CD8-positive, alpha-beta memory T cell (primary cell): ENCODE data around the gene TTLL7. TPM values are rescaled to one million over a fixed set of nuclear protein-coding genes. Genes with fewer than 3 reads are reported as not detected.

ENCODE experiments used
- CTCF ChIA-PET: fragments of 350-600 bp; sonication (Branson Sonifier 250); formaldehyde crosslinking; loops from one replicate; lab custom pipeline; 2021; ENCODE audit warnings: antibody characterized with exemption; lab: Charles Lee
- POLR2A ChIA-PET: fragments of 350-600 bp; sonication (Branson Sonifier 250); formaldehyde crosslinking; loops from one replicate; lab custom pipeline; 2021; ENCODE audit warnings: antibody characterized with exemption; lab: Charles Lee
- DNase-seq, 5 donors: peaks; one replicate each; pipeline versions ENCODE4 v3.0.0 to v3.0.0-alpha.2; 2020 to 2022; ENCODE audit warnings: mixed read lengths in 1 of 5
- H3K27ac ChIP-seq: one replicate; pipeline ENCODE4 v1.7.0; 2013; ENCODE audit warnings: low read depth, mild to moderate bottlenecking, low read length, moderate library complexity
- H3K27me3 ChIP-seq: 2 replicates; pipeline ENCODE4 v1.7.0; 2013; ENCODE audit warnings: low read length, mild to moderate bottlenecking; ENCODE audit not compliant: insufficient read depth, poor library complexity, severe bottlenecking
- H3K36me3 ChIP-seq: 2 replicates; pipeline ENCODE4 v1.7.0; 2013; ENCODE audit warnings: mild to moderate bottlenecking, low read length, moderate library complexity; ENCODE audit not compliant: insufficient read depth
- H3K4me1 ChIP-seq: 2 replicates; pipeline ENCODE4 v1.7.0; 2013; ENCODE audit warnings: mild to moderate bottlenecking, low read length, moderate library complexity; ENCODE audit not compliant: insufficient read depth
- H3K4me3 ChIP-seq: 2 replicates; pipeline ENCODE4 v1.7.0; 2013; ENCODE audit warnings: mild to moderate bottlenecking, low read length
- H3K9me3 ChIP-seq: 2 replicates; pipeline ENCODE4 v1.7.0; 2013; ENCODE audit warnings: mild to moderate bottlenecking, low read length
- H3K27ac Mint-ChIP-seq, 8 donors: one replicate each; pipeline ENCODE4 v1.8.0; 2020 to 2021; ENCODE audit warnings: mixed read lengths in 8 of 8, mild to moderate bottlenecking in 6 of 8, inconsistent platforms in 3 of 8, moderate library complexity in 3 of 8
- H3K27me3 Mint-ChIP-seq, 2 donors: one replicate each; pipeline ENCODE4 v1.8.0; 2020 to 2021; ENCODE audit warnings: mixed read lengths in 2 of 2, mild to moderate bottlenecking in 1 of 2, moderate library complexity in 1 of 2
- H3K36me3 Mint-ChIP-seq, 3 donors: one replicate each; pipeline ENCODE4 v1.8.0; 2020 to 2021; ENCODE audit warnings: mixed read lengths in 3 of 3, inconsistent platforms in 1 of 3, mild to moderate bottlenecking in 1 of 3
- H3K4me1 Mint-ChIP-seq, 3 donors: one replicate each; pipeline ENCODE4 v1.8.0; 2020 to 2021; ENCODE audit warnings: mixed read lengths in 3 of 3, inconsistent platforms in 1 of 3, mild to moderate bottlenecking in 1 of 3
- H3K4me3 Mint-ChIP-seq, 7 donors: one replicate each; pipeline ENCODE4 v1.8.0; 2020 to 2021; ENCODE audit warnings: mixed read lengths in 7 of 7, mild to moderate bottlenecking in 6 of 7, moderate library complexity in 4 of 7, inconsistent platforms in 2 of 7
- H3K9me3 Mint-ChIP-seq, 5 donors: one replicate each; pipeline ENCODE4 v1.8.0; 2020 to 2022; ENCODE audit warnings: mixed read lengths in 5 of 5, mild to moderate bottlenecking in 3 of 5, moderate library complexity in 2 of 5, inconsistent platforms in 1 of 5
- polyA plus RNA-seq: library from polyadenylated mRNA; unstranded; fragments of 300-500 nt; fragmentation: Illumina TruSeq; gene quantifications from one replicate; pipeline ENCODE4 v1.2.3, GENCODE V29; 2021
- total RNA-seq, 2 experiments: library from RNA; stranded (reverse); gene quantifications; one replicate each; pipeline ENCODE4 v1.2.3, GENCODE V29; 2021

The TTLL7 gene
- total and polyA plus RNA-seq, 3 experiments from 2014 or later: 0.13 to 0.97 (median 0.85) TPM

- no peaks in the 10 kb centered on the region for H3K27me3 ChIP-seq
- no peaks in the 10 kb centered on the region for H3K4me1 Mint-ChIP-seq
- CTCF ChIA-PET: interaction anchor here (0.9 kb wide), 1 partner anchor 10 kb away, joined by 3 read pairs; no protein-coding TSS in a partner anchor
- H3K9me3 ChIP-seq: no peaks in the 10 kb centered on the region
- POLR2A ChIA-PET: no interaction called here
- H3K27ac Mint-ChIP-seq: no peak overlapping the region
- peaks cover 0 to 11% of the 10 kb centered on the region in 2 donors for H3K27me3 Mint-ChIP-seq
- no peaks in the 10 kb centered on the region for H3K36me3 Mint-ChIP-seq
- H3K27ac ChIP-seq: no peak overlapping the region
- no peak overlapping the region for H3K4me3 ChIP-seq
- no peaks in the 10 kb centered on the region for H3K36me3 ChIP-seq
- H3K4me3 Mint-ChIP-seq: no peak overlapping the region
- no peak for DNase-seq
- no peaks in the 10 kb centered on the region for H3K4me1 ChIP-seq
- H3K9me3 Mint-ChIP-seq: peaks cover 0 to 2% (median 0%) of the 10 kb centered on the region in 5 donors
Measured at GRCh38 chr1:83839566-83840173, 159.3 kb downstream of the TTLL7 start.

- Histone ChIP-seq H3K4me1 (no peaks in the 10 kb centered on the region), H3K4me3 (no peak overlapping the region), H3K27ac (no peak overlapping the region), H3K36me3 (no peaks in the 10 kb centered on the region), H3K27me3 (no peaks in the 10 kb centered on the region), H3K9me3 (no peaks in the 10 kb centered on the region)
- Mint-ChIP-seq H3K27ac (no peak overlapping the region), H3K36me3 (no peaks in the 10 kb centered on the region), H3K9me3 (peaks cover 0 to 2% (median 0%) of the 10 kb centered on the region in 5 donors), H3K4me3 (no peak overlapping the region), H3K4me1 (no peaks in the 10 kb centered on the region), H3K27me3 (peaks cover 0 to 9% of the 10 kb centered on the region in 2 donors)
- CTCF ChIA-PET: no interaction called here
- POLR2A ChIA-PET: no interaction called here
- DNase-seq: no peak
Measured at GRCh38 chr1:83838573-83838972, 160.4 kb downstream of the TTLL7 start.

GRCh38 chr1:83836543-83836942 is 162.4 kb downstream of the TTLL7 start:
- CTCF ChIA-PET: no interaction called here
- POLR2A ChIA-PET: no interaction called here
- peaks cover 1 to 8% of the 10 kb centered on the region in 2 donors for H3K27me3 Mint-ChIP-seq
- no peak overlapping the region for H3K27ac ChIP-seq
- H3K27me3 ChIP-seq: no peaks in the 10 kb centered on the region
- no peaks in the 10 kb centered on the region for H3K9me3 ChIP-seq
- no peak overlapping the region for H3K4me3 Mint-ChIP-seq
- H3K9me3 Mint-ChIP-seq: peaks cover 0 to 2% (median 0%) of the 10 kb centered on the region in 5 donors
- H3K27ac Mint-ChIP-seq: no peak overlapping the region
- DNase-seq: no peak
- no peaks in the 10 kb centered on the region for H3K36me3 Mint-ChIP-seq
- H3K4me1 Mint-ChIP-seq: no peaks in the 10 kb centered on the region
- no peaks in the 10 kb centered on the region for H3K4me1 ChIP-seq
- H3K36me3 ChIP-seq: no peaks in the 10 kb centered on the region
- no peak overlapping the region for H3K4me3 ChIP-seq

- no peaks in the 10 kb centered on the region for H3K9me3 ChIP-seq
- Mint-ChIP-seq H3K9me3 (peaks cover 0 to 2% (median 0%) of the 10 kb centered on the region in 5 donors), H3K27ac (no peak overlapping the region), H3K36me3 (no peaks in the 10 kb centered on the region), H3K4me3 (no peak overlapping the region), H3K4me1 (no peaks in the 10 kb centered on the region), H3K27me3 (peaks cover 6 to 7% of the 10 kb centered on the region in 2 donors)
- POLR2A ChIA-PET: no interaction called here
- no peak for DNase-seq
- no peaks in the 10 kb centered on the region for H3K4me1 ChIP-seq
- no peaks in the 10 kb centered on the region for H3K27me3 ChIP-seq
- H3K27ac ChIP-seq: no peak overlapping the region
- H3K4me3 ChIP-seq: no peak overlapping the region
- H3K36me3 ChIP-seq: no peaks in the 10 kb centered on the region
- CTCF ChIA-PET: no interaction called here
Measured at GRCh38 chr1:83834621-83835264, 164.2 kb downstream of the TTLL7 start.

- H3K9me3 ChIP-seq: no peaks in the 10 kb centered on the region
- Mint-ChIP-seq H3K4me1 (no peaks in the 10 kb centered on the region), H3K27ac (no peak overlapping the region), H3K4me3 (no peak overlapping the region), H3K36me3 (no peaks in the 10 kb centered on the region), H3K27me3 (peaks cover 4 to 7% of the 10 kb centered on the region in 2 donors), H3K9me3 (no peaks in the 10 kb centered on the region)
- POLR2A ChIA-PET: no interaction called here
- CTCF ChIA-PET: no interaction called here
- no peak overlapping the region for H3K27ac ChIP-seq
- no peaks in the 10 kb centered on the region for H3K27me3 ChIP-seq
- no peak overlapping the region for H3K4me3 ChIP-seq
- no peaks in the 10 kb centered on the region for H3K4me1 ChIP-seq
- no peak for DNase-seq
- no peaks in the 10 kb centered on the region for H3K36me3 ChIP-seq
Measured at GRCh38 chr1:83832194-83832593, 166.7 kb downstream of the TTLL7 start.

GRCh38 chr1:83829106-83829505 is 169.8 kb downstream of the TTLL7 start:
- Histone ChIP-seq H3K36me3 (no peaks in the 10 kb centered on the region), H3K4me1 (no peaks in the 10 kb centered on the region), H3K27me3 (no peaks in the 10 kb centered on the region), H3K27ac (no peak overlapping the region), H3K9me3 (no peaks in the 10 kb centered on the region), H3K4me3 (no peak overlapping the region)
- ChIA-PET POLR2A (no interaction called here), CTCF (no interaction called here)
- Mint-ChIP-seq H3K27me3 (peaks cover 2 to 7% of the 10 kb centered on the region in 2 donors), H3K4me3 (no peak overlapping the region), H3K36me3 (no peaks in the 10 kb centered on the region), H3K9me3 (no peaks in the 10 kb centered on the region), H3K4me1 (no peaks in the 10 kb centered on the region), H3K27ac (no peak overlapping the region)
- no peak for DNase-seq

- Mint-ChIP-seq H3K9me3 (peaks cover 0 to 3% (median 0%) of the 10 kb centered on the region in 5 donors), H3K4me1 (no peaks in the 10 kb centered on the region), H3K27me3 (peaks cover 2 to 7% of the 10 kb centered on the region in 2 donors), H3K36me3 (no peaks in the 10 kb centered on the region), H3K27ac (no peak overlapping the region), H3K4me3 (no peak overlapping the region)
- POLR2A ChIA-PET: no interaction called here
- H3K4me1 ChIP-seq: no peaks in the 10 kb centered on the region
- no peaks in the 10 kb centered on the region for H3K27me3 ChIP-seq
- CTCF ChIA-PET: no interaction called here
- no peaks in the 10 kb centered on the region for H3K36me3 ChIP-seq
- DNase-seq: no peak
- no peak overlapping the region for H3K27ac ChIP-seq
- no peak overlapping the region for H3K4me3 ChIP-seq
- no peaks in the 10 kb centered on the region for H3K9me3 ChIP-seq
Measured at GRCh38 chr1:83828456-83828855, 170.5 kb downstream of the TTLL7 start.

GRCh38 chr1:83827741-83828140 is 171.2 kb downstream of the TTLL7 start:
- Mint-ChIP-seq H3K27me3 (peaks cover 2 to 7% of the 10 kb centered on the region in 2 donors), H3K4me3 (no peak overlapping the region), H3K9me3 (peaks cover 0 to 3% (median 0%) of the 10 kb centered on the region in 5 donors), H3K36me3 (no peaks in the 10 kb centered on the region), H3K4me1 (no peaks in the 10 kb centered on the region), H3K27ac (no peak overlapping the region)
- DNase-seq: no peak
- Histone ChIP-seq H3K27ac (no peak overlapping the region), H3K36me3 (no peaks in the 10 kb centered on the region), H3K4me3 (no peak overlapping the region), H3K9me3 (no peaks in the 10 kb centered on the region), H3K27me3 (no peaks in the 10 kb centered on the region), H3K4me1 (no peaks in the 10 kb centered on the region)
- POLR2A ChIA-PET: no interaction called here
- CTCF ChIA-PET: no interaction called here
